ENCODE data around the gene SLC66A2. TPM values are rescaled to one million over a fixed set of nuclear protein-coding genes. Genes with fewer than 3 reads are reported as not detected.

Gene SLC66A2
- total and polyA plus RNA-seq, 2 of the 13 experiments (the other 11 are each of a cell fraction or from before 2014, with no cell fraction given) = 33.5 to 41.9 TPM

DNA sequence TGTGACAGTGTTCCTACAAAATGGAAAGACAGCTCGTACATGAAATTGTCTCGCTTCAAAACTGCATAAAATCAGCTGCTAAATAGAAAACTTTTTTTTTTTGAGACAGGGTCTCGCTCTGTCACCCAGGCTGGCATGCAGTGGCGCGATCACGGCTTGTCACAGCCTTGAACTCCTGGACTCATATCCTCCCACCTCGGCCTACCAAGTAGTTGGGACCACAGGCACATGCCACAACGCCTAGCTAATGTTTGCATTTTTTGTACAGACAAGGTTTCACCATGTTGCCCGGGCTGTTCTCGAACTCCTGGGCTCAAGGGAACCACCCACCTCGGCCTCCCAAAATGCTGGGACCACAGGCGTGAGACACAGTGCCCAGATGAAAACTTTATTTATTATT is 33.7 kb upstream of the SLC66A2 start (continued):
- TF ChIP-seq, protein P1, sequence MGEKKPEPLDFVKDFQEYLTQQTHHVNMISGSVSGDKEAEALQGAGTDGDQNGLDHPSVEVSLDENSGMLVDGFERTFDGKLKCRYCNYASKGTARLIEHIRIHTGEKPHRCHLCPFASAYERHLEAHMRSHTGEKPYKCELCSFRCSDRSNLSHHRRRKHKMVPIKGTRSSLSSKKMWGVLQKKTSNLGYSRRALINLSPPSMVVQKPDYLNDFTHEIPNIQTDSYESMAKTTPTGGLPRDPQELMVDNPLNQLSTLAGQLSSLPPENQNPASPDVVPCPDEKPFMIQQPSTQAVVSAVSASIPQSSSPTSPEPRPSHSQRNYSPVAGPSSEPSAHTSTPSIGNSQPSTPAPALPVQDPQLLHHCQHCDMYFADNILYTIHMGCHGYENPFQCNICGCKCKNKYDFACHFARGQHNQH (CRISPR knock-in tag; IDR thresholded peaks at IDR 0.05) = no peak
- TF ChIP-seq GLI4 (CRISPR knock-in tag; IDR thresholded peaks at IDR 0.05; ENCODE audit: borderline replicate concordance) (no peak), KLF13 (CRISPR knock-in tag; IDR thresholded peaks at IDR 0.05) (no peak), BORCS8-MEF2B (CRISPR knock-in tag; IDR thresholded peaks at IDR 0.05) (no peak), ZBTB21 (CRISPR knock-in tag; IDR thresholded peaks at IDR 0.05) (no peak), BHLHE40 (IDR thresholded peaks at IDR 0.05; ENCODE audit: low read length) (peak; percentile 46; the same call in 1 of the 2 replicates), ZNF382 (CRISPR knock-in tag; IDR thresholded peaks at IDR 0.05; ENCODE audit: borderline replicate concordance) (no peak), SRF (IDR thresholded peaks at IDR 0.05; ENCODE audit: low read depth, low read length) (no peak), ZNF547 (CRISPR knock-in tag; IDR thresholded peaks at IDR 0.05) (no peak), ZNF333 (CRISPR knock-in tag; IDR thresholded peaks at IDR 0.05; ENCODE audit: borderline replicate concordance) (no peak), GZF1 (CRISPR knock-in tag; IDR thresholded peaks at IDR 0.05) (no peak), ZNF557 (CRISPR knock-in tag; IDR thresholded peaks at IDR 0.05) (no peak), ZNF34 (CRISPR knock-in tag; IDR thresholded peaks at IDR 0.05; ENCODE audit: borderline replicate concordance) (no peak), EED (CRISPR knock-in tag; IDR thresholded peaks at IDR 0.05) (no peak), ZNF777 (CRISPR knock-in tag; IDR thresholded peaks at IDR 0.05) (no peak), ZNF17 (CRISPR knock-in tag; IDR thresholded peaks at IDR 0.05) (no peak), ERF (CRISPR knock-in tag; IDR thresholded peaks at IDR 0.05) (no peak), ZBTB38 (CRISPR knock-in tag; IDR thresholded peaks at IDR 0.05) (peak; percentile 58; the same call in 1 of the 2 replicates), ZNF224 (CRISPR knock-in tag; IDR thresholded peaks at IDR 0.05) (no peak), ZNF510 (CRISPR knock-in tag; IDR thresholded peaks at IDR 0.05; ENCODE audit: low read depth) (no peak), ZNF598 (CRISPR knock-in tag; IDR thresholded peaks at IDR 0.05; ENCODE audit: borderline replicate concordance) (no peak)
- TF ChIP-seq, protein P2, sequence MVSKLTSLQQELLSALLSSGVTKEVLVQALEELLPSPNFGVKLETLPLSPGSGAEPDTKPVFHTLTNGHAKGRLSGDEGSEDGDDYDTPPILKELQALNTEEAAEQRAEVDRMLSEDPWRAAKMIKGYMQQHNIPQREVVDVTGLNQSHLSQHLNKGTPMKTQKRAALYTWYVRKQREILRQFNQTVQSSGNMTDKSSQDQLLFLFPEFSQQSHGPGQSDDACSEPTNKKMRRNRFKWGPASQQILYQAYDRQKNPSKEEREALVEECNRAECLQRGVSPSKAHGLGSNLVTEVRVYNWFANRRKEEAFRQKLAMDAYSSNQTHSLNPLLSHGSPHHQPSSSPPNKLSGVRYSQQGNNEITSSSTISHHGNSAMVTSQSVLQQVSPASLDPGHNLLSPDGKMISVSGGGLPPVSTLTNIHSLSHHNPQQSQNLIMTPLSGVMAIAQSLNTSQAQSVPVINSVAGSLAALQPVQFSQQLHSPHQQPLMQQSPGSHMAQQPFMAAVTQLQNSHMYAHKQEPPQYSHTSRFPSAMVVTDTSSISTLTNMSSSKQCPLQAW (CRISPR knock-in tag; IDR thresholded peaks at IDR 0.05) = 0 out of 2 replicates have a peak, but pooled peaks have one; percentile 26
- TF ChIP-seq, protein P3, sequence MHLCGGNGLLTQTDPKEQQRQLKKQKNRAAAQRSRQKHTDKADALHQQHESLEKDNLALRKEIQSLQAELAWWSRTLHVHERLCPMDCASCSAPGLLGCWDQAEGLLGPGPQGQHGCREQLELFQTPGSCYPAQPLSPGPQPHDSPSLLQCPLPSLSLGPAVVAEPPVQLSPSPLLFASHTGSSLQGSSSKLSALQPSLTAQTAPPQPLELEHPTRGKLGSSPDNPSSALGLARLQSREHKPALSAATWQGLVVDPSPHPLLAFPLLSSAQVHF (CRISPR knock-in tag; IDR thresholded peaks at IDR 0.05) = no peak
- TF ChIP-seq, protein P4, sequence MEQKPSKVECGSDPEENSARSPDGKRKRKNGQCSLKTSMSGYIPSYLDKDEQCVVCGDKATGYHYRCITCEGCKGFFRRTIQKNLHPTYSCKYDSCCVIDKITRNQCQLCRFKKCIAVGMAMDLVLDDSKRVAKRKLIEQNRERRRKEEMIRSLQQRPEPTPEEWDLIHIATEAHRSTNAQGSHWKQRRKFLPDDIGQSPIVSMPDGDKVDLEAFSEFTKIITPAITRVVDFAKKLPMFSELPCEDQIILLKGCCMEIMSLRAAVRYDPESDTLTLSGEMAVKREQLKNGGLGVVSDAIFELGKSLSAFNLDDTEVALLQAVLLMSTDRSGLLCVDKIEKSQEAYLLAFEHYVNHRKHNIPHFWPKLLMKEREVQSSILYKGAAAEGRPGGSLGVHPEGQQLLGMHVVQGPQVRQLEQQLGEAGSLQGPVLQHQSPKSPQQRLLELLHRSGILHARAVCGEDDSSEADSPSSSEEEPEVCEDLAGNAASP (CRISPR knock-in tag; IDR thresholded peaks at IDR 0.05; ENCODE audit: borderline replicate concordance) = no peak
- TF ChIP-seq, protein P5, sequence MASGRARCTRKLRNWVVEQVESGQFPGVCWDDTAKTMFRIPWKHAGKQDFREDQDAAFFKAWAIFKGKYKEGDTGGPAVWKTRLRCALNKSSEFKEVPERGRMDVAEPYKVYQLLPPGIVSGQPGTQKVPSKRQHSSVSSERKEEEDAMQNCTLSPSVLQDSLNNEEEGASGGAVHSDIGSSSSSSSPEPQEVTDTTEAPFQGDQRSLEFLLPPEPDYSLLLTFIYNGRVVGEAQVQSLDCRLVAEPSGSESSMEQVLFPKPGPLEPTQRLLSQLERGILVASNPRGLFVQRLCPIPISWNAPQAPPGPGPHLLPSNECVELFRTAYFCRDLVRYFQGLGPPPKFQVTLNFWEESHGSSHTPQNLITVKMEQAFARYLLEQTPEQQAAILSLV (CRISPR knock-in tag; IDR thresholded peaks at IDR 0.05; ENCODE audit: borderline replicate concordance) = no peak
- TF ChIP-seq, protein P6, sequence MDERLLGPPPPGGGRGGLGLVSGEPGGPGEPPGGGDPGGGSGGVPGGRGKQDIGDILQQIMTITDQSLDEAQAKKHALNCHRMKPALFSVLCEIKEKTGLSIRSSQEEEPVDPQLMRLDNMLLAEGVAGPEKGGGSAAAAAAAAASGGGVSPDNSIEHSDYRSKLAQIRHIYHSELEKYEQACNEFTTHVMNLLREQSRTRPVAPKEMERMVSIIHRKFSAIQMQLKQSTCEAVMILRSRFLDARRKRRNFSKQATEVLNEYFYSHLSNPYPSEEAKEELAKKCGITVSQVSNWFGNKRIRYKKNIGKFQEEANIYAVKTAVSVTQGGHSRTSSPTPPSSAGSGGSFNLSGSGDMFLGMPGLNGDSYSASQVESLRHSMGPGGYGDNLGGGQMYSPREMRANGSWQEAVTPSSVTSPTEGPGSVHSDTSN (CRISPR knock-in tag; IDR thresholded peaks at IDR 0.05) = no peak
